ENCODE results near the gene DTNBP1.

DTNBP1 gene

GRCh38 chr6:15622045-15622740 lies 40.6 kb downstream of the DTNBP1 start:
- no peak for DNase-seq

DNA sequence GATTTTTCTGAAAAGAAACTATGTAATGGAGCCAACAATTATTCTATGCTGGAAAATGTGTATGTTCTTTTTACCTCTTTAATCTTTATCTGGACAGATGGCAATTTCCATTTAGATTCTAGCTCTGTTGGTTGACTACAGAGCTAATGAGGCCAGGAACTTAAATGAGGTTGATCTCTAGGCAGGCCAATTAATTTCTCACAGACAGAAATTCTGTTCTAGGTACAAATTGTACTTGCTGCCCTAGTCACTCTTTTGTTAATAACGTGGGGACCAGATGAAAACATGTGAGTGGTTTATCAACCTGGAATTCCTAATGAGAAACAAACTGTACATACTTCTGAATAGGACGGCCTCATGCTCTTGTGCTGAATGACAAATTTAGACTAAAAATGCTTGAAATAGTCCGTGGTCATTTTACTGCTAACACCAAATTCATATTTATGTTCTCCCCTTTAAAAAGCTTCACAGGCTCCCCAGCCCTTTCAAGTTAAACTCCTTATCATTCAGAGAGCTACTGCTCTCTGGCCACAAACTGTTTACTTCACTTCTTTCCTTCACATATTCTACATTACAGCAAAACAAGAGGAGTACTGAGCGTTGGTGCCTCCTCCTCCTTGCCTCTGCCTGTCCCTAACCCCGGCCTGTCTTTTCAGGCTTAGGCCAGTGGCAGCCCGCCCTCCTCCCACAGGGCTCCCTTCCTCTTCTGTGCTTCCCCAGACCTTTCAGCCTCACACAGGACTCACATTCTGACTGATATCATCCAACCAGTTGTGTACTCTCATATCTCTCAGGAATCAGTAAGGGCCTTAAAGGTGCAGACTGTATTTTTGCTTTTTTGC lies 41.4 kb downstream of the DTNBP1 start:
- DNase-seq: no peak

GRCh38 chr6:15620611-15621010 lies 42.2 kb downstream of the DTNBP1 start:
- DNase-seq: no peak

- no peak for DNase-seq
Measured at GRCh38 chr6:15619330-15619729, 43.5 kb downstream of the DTNBP1 start.

GRCh38 chr6:15618685-15619084 lies 44.1 kb downstream of the DTNBP1 start:
- DNase-seq: no peak

DNA sequence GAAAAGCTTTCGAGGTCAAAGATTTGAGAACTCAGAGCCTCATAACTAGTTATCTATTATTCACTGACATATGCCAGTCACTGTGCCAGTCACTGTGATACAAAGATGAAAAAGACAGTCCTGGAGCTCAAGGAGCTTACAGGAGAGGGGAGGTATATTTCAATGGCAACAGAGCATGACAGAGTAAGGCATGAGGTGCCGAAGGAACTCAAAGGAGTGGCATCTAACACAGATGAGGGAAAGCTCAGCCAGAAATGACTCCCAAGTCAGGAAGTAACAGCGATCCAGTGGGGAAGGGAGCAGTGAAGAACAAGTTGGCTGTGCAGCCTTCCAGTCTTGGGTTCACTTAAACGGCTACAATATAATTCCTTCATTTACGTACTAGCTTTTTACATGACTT lies 46.6 kb downstream of the DTNBP1 start:
- no peak for DNase-seq

- no peak for DNase-seq
Measured at GRCh38 chr6:15615802-15616201, 47.0 kb downstream of the DTNBP1 start.

GRCh38 chr6:15614277-15614676 lies 48.6 kb downstream of the DTNBP1 start:
- no peak for DNase-seq

DNA sequence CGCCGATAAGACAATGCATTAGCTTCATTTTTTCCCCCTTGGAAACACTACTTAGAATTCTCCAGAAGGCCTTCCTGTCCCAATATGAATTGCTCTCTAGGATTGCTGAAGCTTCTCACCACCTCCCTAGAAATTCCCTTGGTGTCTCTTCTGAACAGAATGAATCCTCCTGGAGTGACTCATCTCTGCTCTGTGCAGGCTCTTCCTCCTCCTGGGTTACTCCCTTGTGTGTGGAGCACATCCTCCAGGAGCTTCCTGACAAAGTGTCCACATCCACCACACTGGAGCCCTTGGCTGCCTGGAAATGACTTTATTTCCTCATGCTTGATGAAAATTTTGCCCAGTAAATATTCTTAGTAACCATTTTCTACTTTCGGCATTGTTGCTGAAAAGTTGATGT lies 54.4 kb downstream of the DTNBP1 start:
- peak; percentile 91 for DNase-seq

GRCh38 chr6:15607603-15608002 lies 55.2 kb downstream of the DTNBP1 start:
- no peak for DNase-seq

DNA sequence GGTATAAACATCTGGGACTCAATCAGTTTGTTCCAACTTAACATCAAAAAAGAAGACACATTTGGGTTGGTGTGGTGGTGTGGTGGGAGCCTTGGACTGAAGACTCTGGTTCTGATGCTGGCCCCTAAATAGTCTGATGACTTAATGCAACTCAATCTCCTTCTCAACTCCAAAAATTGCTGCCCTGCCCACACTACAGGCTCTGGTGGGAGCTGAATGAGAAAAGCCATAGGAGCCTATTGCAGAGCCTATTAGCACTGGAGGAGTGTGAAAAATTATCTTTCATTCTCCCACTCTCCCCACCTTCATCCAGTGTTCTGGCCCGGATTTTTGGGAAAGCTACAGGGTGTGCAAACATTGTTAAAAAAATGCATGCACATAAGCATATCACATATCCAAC lies 56.5 kb downstream of the DTNBP1 start:
- DNase-seq: no peak

DNA sequence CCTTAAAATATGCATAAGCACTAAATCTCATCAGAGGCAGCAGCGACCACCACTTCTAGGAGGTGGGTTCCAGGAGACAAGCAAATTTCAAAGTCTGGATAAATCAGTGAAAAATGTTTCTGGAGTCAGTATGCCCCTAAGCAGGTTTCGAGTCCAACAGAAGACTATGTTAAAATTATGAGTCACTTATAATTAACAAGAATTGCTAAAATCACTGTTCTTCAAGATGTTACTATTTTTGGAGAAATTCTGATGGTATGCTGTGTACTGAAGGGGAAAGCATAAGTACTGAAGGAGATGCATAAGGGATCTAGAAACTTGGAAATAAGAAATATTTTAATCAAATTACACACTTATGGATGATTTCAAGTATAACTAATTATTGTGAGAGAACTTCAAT lies 58.0 kb downstream of the DTNBP1 start:
- DNase-seq: no peak

- DNase-seq: no peak
Measured at GRCh38 chr6:15602154-15602553, 60.7 kb downstream of the DTNBP1 start.

- DNase-seq: no peak
Measured at GRCh38 chr6:15598273-15598798, 64.5 kb downstream of the DTNBP1 start.

DNA sequence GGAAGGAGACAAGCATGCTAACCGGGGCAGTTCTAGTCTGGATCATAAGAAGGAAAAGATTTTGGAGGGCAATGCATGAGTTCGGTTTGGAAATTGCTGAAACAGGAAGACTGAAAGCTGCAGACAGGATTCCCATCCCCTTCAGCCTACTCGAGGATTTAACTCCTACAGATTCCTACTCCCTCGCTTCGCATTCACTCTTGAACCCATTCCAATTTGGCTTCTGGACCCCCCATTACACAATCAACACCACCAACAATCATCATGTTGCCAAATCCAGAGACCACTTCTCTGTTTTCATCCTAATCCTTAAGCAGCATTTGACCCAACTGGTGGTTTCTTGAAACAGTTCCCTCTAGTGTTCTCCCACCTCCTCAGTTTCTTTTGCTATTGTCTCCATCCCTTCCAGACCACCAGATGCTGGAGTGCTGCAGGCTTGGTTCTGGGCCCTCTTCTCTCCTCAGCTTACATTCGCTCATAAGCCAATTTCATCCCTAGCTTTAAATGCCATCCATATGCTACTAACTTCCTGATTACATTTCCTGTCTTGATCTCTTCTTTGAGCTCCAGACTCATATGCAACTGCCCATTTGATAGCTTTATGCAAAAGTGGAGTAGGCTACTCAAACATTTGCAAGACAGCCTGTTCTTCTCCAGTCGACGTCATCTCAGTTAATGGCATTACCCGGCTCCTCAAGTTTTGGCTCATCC lies 66.5 kb downstream of the DTNBP1 start:
- no peak for DNase-seq

DNA sequence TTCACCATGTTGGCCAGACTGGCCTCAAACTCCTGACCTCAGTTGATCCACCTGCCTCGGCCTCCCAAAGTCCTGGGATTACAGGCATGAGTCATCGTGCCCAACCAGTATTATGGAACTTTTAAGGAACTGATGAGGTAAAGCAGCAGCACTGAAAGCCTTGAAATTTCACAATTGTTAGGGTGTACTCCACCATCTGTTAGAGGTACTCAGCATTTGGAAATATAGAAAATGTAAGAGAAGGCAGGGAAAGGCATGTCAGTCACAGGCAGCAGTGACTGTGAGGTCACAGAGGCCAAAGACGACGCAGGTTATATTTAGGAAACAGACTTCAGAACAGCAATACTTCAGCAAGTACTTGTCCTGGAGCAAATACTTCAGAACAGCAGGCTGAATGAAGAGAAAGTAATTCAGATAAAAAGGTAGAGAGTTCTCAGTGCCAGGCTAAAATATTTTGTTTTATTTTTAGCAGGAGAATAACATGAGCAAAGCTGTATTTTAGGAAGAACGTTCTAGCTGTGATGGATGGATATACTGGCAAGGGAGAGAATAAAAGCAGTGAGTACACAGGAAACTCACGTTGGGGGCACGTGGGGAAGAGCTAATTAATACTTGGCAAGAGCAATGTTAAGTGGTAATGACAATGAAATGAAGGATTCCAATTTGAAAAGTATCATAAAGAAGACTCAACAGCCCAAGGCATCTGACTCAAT lies 67.2 kb downstream of the DTNBP1 start:
- DNase-seq: no peak

DNA sequence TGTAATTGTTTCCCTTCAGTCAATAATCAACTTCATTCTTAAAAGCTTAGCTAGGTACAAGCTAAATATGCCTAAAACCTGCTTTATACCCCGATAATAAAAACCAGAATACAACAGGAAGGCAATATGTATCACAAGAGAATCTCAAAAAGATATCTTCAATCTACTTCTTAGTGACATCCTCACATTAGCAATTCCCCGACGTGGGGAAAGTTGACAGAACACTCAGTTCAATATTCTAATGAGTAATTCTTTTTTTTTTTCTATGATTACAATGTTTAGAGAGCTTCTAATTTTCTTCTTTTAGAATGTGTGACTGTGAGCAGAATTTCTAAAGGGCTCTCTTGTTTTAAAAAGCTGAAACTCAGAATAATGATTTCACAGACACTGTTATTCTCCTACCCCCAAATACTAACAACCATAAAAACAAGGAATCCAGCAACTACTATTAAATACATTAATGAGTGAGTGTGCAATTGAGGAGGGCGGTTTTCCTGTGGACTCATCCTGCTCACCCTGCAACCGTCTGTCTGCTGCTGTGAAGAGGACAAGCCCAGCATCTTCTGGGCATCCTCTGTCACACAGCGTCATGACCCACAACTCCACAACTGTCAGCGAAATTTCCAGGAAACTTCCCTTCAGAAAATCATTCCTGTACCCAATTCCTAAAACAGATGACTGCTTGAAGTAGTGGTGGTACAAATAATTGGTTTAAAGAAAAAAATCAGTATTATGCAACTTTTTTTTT lies 68.1 kb downstream of the DTNBP1 start:
- DNase-seq: no peak

GRCh38 chr6:15593798-15594197 lies 69.0 kb downstream of the DTNBP1 start:
- no peak for DNase-seq

- DNase-seq: no peak
Measured at GRCh38 chr6:15592610-15593009, 70.2 kb downstream of the DTNBP1 start.

DNA sequence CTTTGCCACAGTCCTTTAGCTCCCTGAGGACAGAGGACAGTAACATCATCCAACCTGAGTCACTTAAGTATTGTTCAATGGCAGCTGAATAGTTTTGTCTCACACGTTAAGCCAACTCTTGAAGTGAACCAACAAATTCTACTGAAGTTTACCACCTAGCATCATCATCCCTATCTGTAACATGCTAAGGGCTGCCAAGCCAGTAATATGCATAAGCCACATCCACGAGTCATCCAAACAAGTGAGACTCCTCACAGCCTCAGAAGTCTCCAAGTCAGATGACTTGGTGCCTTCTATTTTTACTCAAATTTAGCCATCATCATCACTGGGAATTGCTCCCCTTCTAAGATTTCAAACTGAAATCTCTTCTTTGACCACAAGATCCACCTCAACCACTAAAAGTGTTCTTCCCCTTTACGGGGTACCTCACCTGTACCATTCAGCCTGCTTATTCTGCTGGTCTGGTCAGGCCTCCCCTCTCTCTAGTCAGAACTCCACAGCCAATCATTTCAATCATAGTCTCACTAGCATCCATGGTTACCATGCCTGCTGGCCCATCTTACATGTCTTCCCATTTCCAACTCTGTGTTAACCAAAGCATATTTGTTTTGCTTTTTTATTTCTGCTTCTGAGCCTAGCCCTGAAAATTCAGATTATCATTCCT lies 73.7 kb downstream of the DTNBP1 start:
- DNase-seq: peak; percentile 70

DNA sequence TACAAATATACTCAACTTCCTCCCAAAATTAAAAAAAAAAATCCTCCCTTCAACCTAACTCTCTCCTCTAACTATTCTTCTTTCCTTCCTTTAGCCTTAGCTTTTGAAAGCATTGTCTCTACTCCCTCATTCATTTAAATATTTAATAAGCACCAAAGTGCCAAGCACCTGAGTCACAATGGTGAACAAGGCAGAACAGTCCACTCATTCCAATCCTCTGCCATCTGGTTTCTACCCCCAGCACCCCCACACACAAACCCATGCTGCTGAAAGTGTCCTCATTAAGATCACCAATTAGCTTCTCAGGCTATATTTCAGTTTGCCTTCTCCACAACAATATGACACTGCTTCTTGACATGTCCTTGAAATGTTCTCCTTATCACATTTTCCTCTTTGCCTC lies 76.3 kb downstream of the DTNBP1 start:
- DNase-seq: peak; percentile 33

Data from EL (cell line).